Ectodermal cell (in vitro differentiated cells): ENCODE data around the gene ANO3.
"Not testable (repeated sequence)": the region's sequence is repeated elsewhere in the genome, so short reads cannot be mapped to it uniquely, and the experiment has no call there.

ENCODE experiments used
- H3K27ac ChIP-seq: 2 replicates; pipeline ENCODE4 v1.7.0; 2013; ENCODE audit warnings: mild to moderate bottlenecking, low read depth, low read length; ENCODE audit not compliant: insufficient read depth, poor library complexity, severe bottlenecking
- H3K27me3 ChIP-seq: 2 replicates; pipeline ENCODE4 v1.7.0; 2013; ENCODE audit warnings: mild to moderate bottlenecking, low read length; ENCODE audit not compliant: insufficient read depth, control insufficient read depth, poor library complexity, severe bottlenecking
- H3K36me3 ChIP-seq: one replicate; pipeline ENCODE4 v1.7.0; 2013; ENCODE audit warnings: low read length; ENCODE audit not compliant: control insufficient read depth, insufficient read depth
- H3K4me1 ChIP-seq: one replicate; pipeline ENCODE4 v1.7.0; 2013; ENCODE audit warnings: low read length; ENCODE audit not compliant: control insufficient read depth, insufficient read depth
- H3K4me3 ChIP-seq: 2 replicates; pipeline ENCODE4 v1.7.0; 2013; ENCODE audit warnings: low read depth, low read length, control low read depth; ENCODE audit not compliant: insufficient read depth
- H3K9me3 ChIP-seq: 2 replicates; pipeline ENCODE4 v1.7.0; 2013; ENCODE audit warnings: mild to moderate bottlenecking, low read length, moderate library complexity; ENCODE audit not compliant: control insufficient read depth
- WGBS, 2 experiments: methylation state at CpG; one replicate each; pipeline ENCODE4 v1.1.7; 2013; ENCODE audit warnings: missing lambda C conversion rate in 2 of 2; 5-methylcytosine and 5-hydroxymethylcytosine counted together

Gene ANO3

DNA sequence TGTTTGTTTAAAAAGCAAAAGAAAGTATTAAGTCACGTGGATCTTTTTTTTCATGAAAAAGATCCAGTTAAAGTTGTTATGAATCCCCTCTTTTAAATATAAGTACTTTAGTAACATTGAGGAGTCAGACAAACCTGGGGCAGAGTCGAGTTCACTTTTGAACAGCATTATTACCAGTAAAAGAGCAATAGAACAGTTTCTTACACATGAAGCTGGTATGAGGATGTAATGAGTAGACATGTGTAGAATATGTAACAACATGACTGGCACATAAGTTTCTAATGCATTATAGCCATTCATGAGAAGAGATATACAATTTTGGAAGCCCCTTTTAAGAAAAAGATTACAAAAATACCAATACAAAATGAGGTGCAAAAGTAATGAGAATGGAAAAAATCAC, 247.8 kb downstream of the ANO3 start:
- WGBS, 2 experiments: 92% methylated on average over 1 of the region's 2 CpGs; no CpG with 5 or more reads in 1 of the 2 experiments
- no peak overlapping the region for H3K27ac ChIP-seq
- no peak overlapping the region for H3K4me3 ChIP-seq
- H3K27me3 ChIP-seq: no peaks in the 10 kb centered on the region
- no peaks in the 10 kb centered on the region for H3K4me1 ChIP-seq
- H3K9me3 ChIP-seq: no peaks in the 10 kb centered on the region
- no peaks in the 10 kb centered on the region for H3K36me3 ChIP-seq

DNA sequence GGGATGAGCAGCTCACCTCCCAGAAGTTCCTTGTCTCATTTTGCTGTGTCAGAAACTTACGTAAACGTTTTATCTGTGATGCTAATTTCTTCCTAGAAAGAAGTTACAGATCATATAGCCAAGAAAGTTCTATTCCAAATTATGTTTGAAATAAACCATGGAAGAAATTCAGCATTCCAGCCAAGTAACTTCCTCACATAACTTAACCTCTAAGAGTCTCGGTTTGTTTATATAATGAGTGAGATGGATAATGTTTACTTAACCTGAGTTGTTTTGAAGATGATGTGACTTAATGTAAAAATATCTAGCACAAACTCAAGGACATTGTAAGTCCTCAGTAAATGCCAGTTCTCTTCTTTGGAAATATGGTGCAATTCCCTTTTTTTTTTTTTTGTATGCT, 249.0 kb downstream of the ANO3 start:
- Histone ChIP-seq H3K36me3 (no peaks in the 10 kb centered on the region), H3K27ac (no peak overlapping the region), H3K4me1 (no peaks in the 10 kb centered on the region), H3K4me3 (no peak overlapping the region), H3K9me3 (no peaks in the 10 kb centered on the region), H3K27me3 (no peaks in the 10 kb centered on the region)
- 82% methylated on average over 2 of the region's 3 CpGs; no CpG with 5 or more reads in 1 of the 2 experiments for WGBS, 2 experiments

DNA sequence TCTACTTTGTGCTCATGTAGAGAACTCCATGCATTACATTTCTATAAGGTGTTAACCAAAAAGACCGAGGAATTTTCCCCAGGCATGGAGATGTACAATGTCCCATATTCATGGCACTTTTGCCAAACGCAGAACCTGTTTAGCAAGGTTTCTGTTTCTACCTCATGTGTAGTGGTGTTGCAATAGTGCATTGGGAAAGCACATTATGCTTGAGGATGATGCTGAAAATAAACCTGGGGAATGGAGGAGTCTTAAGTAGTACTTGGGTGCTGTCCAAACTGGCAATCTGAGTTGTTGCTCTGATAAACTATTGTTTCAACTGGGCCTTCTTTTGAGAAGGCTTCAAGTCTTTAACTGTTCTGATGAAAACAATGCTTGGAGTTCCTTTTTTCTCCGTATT, 251.6 kb downstream of the ANO3 start:
- H3K9me3 ChIP-seq: no peaks in the 10 kb centered on the region
- 92 to 94% methylated on average over 3 of the region's 3 CpGs for WGBS, 2 experiments
- H3K4me3 ChIP-seq: no peak overlapping the region
- no peaks in the 10 kb centered on the region for H3K36me3 ChIP-seq
- no peaks in the 10 kb centered on the region for H3K4me1 ChIP-seq
- H3K27ac ChIP-seq: no peak overlapping the region
- no peaks in the 10 kb centered on the region for H3K27me3 ChIP-seq

DNA sequence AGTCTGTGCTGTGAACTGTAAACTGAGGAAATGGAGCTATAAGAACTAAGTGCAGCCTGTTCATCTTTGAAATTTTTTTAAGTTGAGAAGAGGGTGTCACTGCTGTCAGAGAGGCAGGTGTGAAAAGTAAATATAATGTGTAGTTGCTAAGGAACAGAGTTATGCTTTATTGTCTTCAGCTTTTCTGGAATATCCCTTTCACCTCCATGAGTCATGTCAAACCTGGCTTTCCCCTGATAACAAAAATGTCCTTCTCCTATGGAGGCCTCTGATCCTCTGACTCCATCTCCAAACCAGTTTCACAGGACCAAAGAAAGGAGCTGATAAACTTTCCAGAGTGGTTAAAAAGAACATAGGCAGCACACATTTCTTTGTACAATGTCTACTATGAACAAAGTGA, 252.9 kb downstream of the ANO3 start:
- Histone ChIP-seq H3K27me3 (no peaks in the 10 kb centered on the region), H3K4me1 (no peaks in the 10 kb centered on the region), H3K9me3 (no peaks in the 10 kb centered on the region), H3K4me3 (no peak overlapping the region), H3K27ac (no peak overlapping the region), H3K36me3 (no peaks in the 10 kb centered on the region)

DNA sequence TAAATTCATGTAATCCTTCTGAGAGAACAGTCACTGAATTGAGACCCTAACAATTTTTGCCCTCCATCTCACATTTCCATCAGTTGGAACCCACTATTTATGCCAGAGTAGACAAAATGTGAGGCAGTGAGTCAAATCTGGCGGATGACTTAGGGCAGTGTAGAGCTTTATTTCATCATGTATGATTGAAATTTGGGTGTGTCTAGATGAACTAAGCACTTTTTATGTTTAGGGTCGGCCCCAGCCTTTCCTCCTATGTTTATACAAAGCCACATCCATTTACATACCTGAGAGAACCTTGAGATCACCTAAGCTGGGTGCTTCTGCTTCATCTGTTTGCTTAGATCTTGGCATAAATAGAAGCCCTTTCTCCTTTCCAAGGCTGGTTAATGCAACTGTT, 255.1 kb downstream of the ANO3 start:
- WGBS, 2 experiments: 88 to 95% methylated on average over 2 of the region's 2 CpGs

GRCh38 chr11:26593691-26594090, 261.8 kb downstream of the ANO3 start:
- Histone ChIP-seq H3K9me3 (no peaks in the 10 kb centered on the region), H3K4me3 (no peak overlapping the region), H3K4me1 (no peaks in the 10 kb centered on the region), H3K36me3 (no peaks in the 10 kb centered on the region), H3K27ac (no peak overlapping the region), H3K27me3 (no peaks in the 10 kb centered on the region)
- 92 to 95% methylated on average over 11 of the region's 11 CpGs for WGBS, 2 experiments

More for the DNA sequence above, 255.1 kb downstream of the ANO3 start:
- Histone ChIP-seq H3K4me3 (no peak overlapping the region), H3K36me3 (no peaks in the 10 kb centered on the region), H3K27me3 (no peaks in the 10 kb centered on the region), H3K4me1 (no peaks in the 10 kb centered on the region), H3K27ac (no peak overlapping the region), H3K9me3 (no peaks in the 10 kb centered on the region)

- H3K27me3 ChIP-seq, H3K9me3 ChIP-seq, H3K27ac ChIP-seq, H3K4me3 ChIP-seq, H3K36me3 ChIP-seq, H3K4me1 ChIP-seq: not testable (repeated sequence)
- WGBS, 2 experiments: 75 to 79% methylated on average over 5 of the region's 7 CpGs
These were observed 263.4 kb downstream of the ANO3 start for GRCh38 chr11:26595207-26595865.

- H3K27ac ChIP-seq, H3K9me3 ChIP-seq, H3K27me3 ChIP-seq, H3K36me3 ChIP-seq, H3K4me1 ChIP-seq, H3K4me3 ChIP-seq: not testable (repeated sequence)
- WGBS, 2 experiments: 96 to 97% methylated on average over 20 of the region's 20 CpGs
These were observed 265.2 kb downstream of the ANO3 start for GRCh38 chr11:26597049-26597689.

DNA sequence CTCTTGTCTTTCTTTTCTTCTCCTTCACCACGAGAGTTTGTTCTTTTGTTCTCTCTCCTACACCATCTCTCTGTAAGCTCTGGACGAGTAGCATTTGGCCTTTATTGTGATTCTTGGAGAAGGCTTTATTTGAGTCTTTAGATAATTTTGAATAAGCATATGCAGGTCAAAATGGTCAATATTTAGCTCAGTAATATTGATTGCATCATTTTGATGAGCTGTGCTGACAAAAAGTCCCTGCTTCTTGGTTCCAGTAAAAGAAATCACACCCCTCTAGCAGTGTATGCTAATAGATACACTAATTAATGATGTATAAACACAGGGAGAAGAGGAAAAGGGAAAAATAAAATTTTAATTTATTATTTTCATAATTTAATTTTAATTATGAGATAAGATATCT, 266.0 kb downstream of the ANO3 start:
- Histone ChIP-seq H3K4me3 (no peak overlapping the region), H3K9me3 (no peaks in the 10 kb centered on the region), H3K4me1 (no peaks in the 10 kb centered on the region), H3K36me3 (no peaks in the 10 kb centered on the region), H3K27ac (no peak overlapping the region), H3K27me3 (no peaks in the 10 kb centered on the region)
- WGBS, 2 experiments: 80 to 100% methylated on average over 1 to 2 of the region's 2 CpGs

DNA sequence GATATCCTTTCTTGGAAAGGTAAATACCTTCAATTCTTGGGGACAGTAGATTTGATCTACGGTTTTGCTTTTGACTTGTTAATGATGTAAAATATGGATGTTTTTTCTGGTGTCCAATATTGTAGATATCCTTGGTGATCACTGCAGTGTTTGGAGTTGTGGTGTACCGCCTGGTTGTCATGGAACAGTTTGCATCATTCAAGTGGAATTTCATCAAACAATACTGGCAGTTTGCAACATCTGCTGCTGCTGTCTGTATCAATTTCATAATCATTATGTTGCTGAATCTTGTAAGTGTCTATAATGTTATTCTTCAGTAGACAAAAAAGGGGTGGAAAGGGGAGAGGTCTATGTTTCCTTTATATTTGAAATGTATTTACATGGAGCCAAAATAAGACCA, 267.5 kb downstream of the ANO3 start:
- Histone ChIP-seq H3K36me3 (no peaks in the 10 kb centered on the region), H3K27ac (no peak overlapping the region), H3K4me1 (no peaks in the 10 kb centered on the region), H3K4me3 (no peak overlapping the region), H3K27me3 (no peaks in the 10 kb centered on the region), H3K9me3 (no peaks in the 10 kb centered on the region)
- 93 to 98% methylated on average over 2 of the region's 2 CpGs for WGBS, 2 experiments
